Inflammatory macrophage treated with lipopolysaccharide for 1 hour (primary cell): Measurements from ENCODE around the gene SCN7A.
"Not testable (repeated sequence)": the region's sequence is repeated elsewhere in the genome, so short reads cannot be mapped to it uniquely, and the experiment has no call there.

ENCODE experiments used
- DNase-seq, 2 donors: peaks; one replicate each; pipeline ENCODE4 v3.0.0-alpha.2; 2020 to 2022

Gene SCN7A

GRCh38 chr2:166494140-166494624 is at the start of gene SCN7A:
TSS of gene SCN7A (minus strand) at chr2:166494249. CDS start at chr2:166477696, 16,553 bp downstream.
- peak in 1 of 2 donors; percentile 23 for DNase-seq

GRCh38 chr2:166539340-166540162 is 45.5 kb upstream of the SCN7A start:
- peak; percentile 29 to 88 for DNase-seq

- no peak for DNase-seq
These were observed 42.1 kb upstream of the SCN7A start for GRCh38 chr2:166536111-166536510.

GRCh38 chr2:166521155-166521554 is 27.1 kb upstream of the SCN7A start:
- no peak for DNase-seq

GRCh38 chr2:166520604-166521003 is 26.6 kb upstream of the SCN7A start:
- DNase-seq: no peak

- DNase-seq: no peak
These were observed 25.4 kb upstream of the SCN7A start for GRCh38 chr2:166519391-166519962.

- no peak for DNase-seq
These were observed 24.8 kb upstream of the SCN7A start for GRCh38 chr2:166518634-166519390.

GRCh38 chr2:166517533-166518061 is 23.5 kb upstream of the SCN7A start:
- DNase-seq: no peak

GRCh38 chr2:166516712-166517303 is 22.8 kb upstream of the SCN7A start:
- peak in 1 of 2 donors; percentile 54 for DNase-seq

- no peak for DNase-seq
These were observed 19.9 kb upstream of the SCN7A start for GRCh38 chr2:166513952-166514351.

- no peak for DNase-seq
These were observed 5.2 kb upstream of the SCN7A start for GRCh38 chr2:166499281-166499680.

GRCh38 chr2:166491461-166491860 is 2.6 kb downstream of the SCN7A start:
- no peak for DNase-seq

- DNase-seq: no peak
These were observed 6.9 kb downstream of the SCN7A start for GRCh38 chr2:166487171-166487570.

- DNase-seq: no peak
These were observed 8.4 kb downstream of the SCN7A start for GRCh38 chr2:166485558-166486178.

- DNase-seq: no peak
These were observed 21.7 kb downstream of the SCN7A start for GRCh38 chr2:166472332-166472731.

- peak; percentile 77 to 93 for DNase-seq
These were observed 25.7 kb downstream of the SCN7A start for GRCh38 chr2:166468124-166469024.

GRCh38 chr2:166464187-166464586 is 29.9 kb downstream of the SCN7A start:
- peak; percentile 24 to 30 for DNase-seq

- DNase-seq: no peak
These were observed 30.4 kb downstream of the SCN7A start for GRCh38 chr2:166463640-166464039.

- DNase-seq: no peak
These were observed 35.4 kb downstream of the SCN7A start for GRCh38 chr2:166458674-166459073.

GRCh38 chr2:166455823-166456222 is 38.2 kb downstream of the SCN7A start:
- DNase-seq: not testable (repeated sequence)

GRCh38 chr2:166454006-166454595 is 39.9 kb downstream of the SCN7A start:
- DNase-seq: no peak
